Measurements from ENCODE around the gene MLXIPL.
A peak's percentile ranks its signal among the peaks of the same experiment; 100 is the strongest.

Gene MLXIPL

GRCh38 chr7:73646785-73647724 is 22.7 kb upstream of the MLXIPL start:
- Histone ChIP-seq H3K27ac (ENCODE audit: low read depth in 2 of 2, low read length in 2 of 2) (no peak overlapping the region), H3K4me3 (ENCODE audit: low read length in 2 of 2) (no peak overlapping the region)

GRCh38 chr7:73645643-73646174 is 21.4 kb upstream of the MLXIPL start:
- Histone ChIP-seq H3K9me3 (ENCODE audit: control insufficient read depth in 2 of 2, low read length in 2 of 2) (peaks cover 0 to 3% of the 10 kb centered on the region in 2 donors), H3K27me3 (ENCODE audit: control insufficient read depth in 2 of 2, insufficient read depth in 2 of 2, low read length in 2 of 2) (peaks cover 8 to 15% of the 10 kb centered on the region in 2 donors), H3K27ac (ENCODE audit: low read depth in 2 of 2, low read length in 2 of 2) (no peak overlapping the region), H3K36me3 (ENCODE audit: control insufficient read depth in 2 of 2, insufficient read depth in 2 of 2, low read length in 2 of 2) (no peaks in the 10 kb centered on the region), H3K4me1 (ENCODE audit: control insufficient read depth in 2 of 2, insufficient read depth in 2 of 2, low read length in 2 of 2) (peaks cover 9 to 11% of the 10 kb centered on the region in 2 donors), H3K4me3 (ENCODE audit: low read length in 2 of 2) (no peak overlapping the region), H3K9ac (ENCODE audit: low read depth in 1 of 2, low read length in 2 of 2) (no peak overlapping the region)

More at GRCh38 chr7:73646785-73647724, 22.7 kb upstream of the MLXIPL start:
- no peaks in the 10 kb centered on the region for H3K9me3 ChIP-seq (ENCODE audit: control insufficient read depth in 2 of 2, low read length in 2 of 2)
- peaks cover 9 to 11% of the 10 kb centered on the region in 2 donors for H3K4me1 ChIP-seq (ENCODE audit: control insufficient read depth in 2 of 2, insufficient read depth in 2 of 2, low read length in 2 of 2)
- peaks cover 8 to 15% of the 10 kb centered on the region in 2 donors for H3K27me3 ChIP-seq (ENCODE audit: control insufficient read depth in 2 of 2, insufficient read depth in 2 of 2, low read length in 2 of 2)
- H3K9ac ChIP-seq (ENCODE audit: low read depth in 1 of 2, low read length in 2 of 2): peak overlapping the region in 1 of 2 donors; percentile 7
- no peaks in the 10 kb centered on the region for H3K36me3 ChIP-seq (ENCODE audit: control insufficient read depth in 2 of 2, insufficient read depth in 2 of 2, low read length in 2 of 2)

- H3K27me3 ChIP-seq (ENCODE audit: control insufficient read depth in 2 of 2, insufficient read depth in 2 of 2, low read length in 2 of 2): peaks cover 4 to 11% of the 10 kb centered on the region in 2 donors
- no peak overlapping the region for H3K4me3 ChIP-seq (ENCODE audit: low read length in 2 of 2)
- peaks cover 0 to 3% of the 10 kb centered on the region in 2 donors for H3K9me3 ChIP-seq (ENCODE audit: control insufficient read depth in 2 of 2, low read length in 2 of 2)
- peaks cover 9 to 11% of the 10 kb centered on the region in 2 donors for H3K4me1 ChIP-seq (ENCODE audit: control insufficient read depth in 2 of 2, insufficient read depth in 2 of 2, low read length in 2 of 2)
- no peak overlapping the region for H3K9ac ChIP-seq (ENCODE audit: low read depth in 1 of 2, low read length in 2 of 2)
- H3K27ac ChIP-seq (ENCODE audit: low read depth in 2 of 2, low read length in 2 of 2): no peak overlapping the region
- no peaks in the 10 kb centered on the region for H3K36me3 ChIP-seq (ENCODE audit: control insufficient read depth in 2 of 2, insufficient read depth in 2 of 2, low read length in 2 of 2)
These were observed 20.5 kb upstream of the MLXIPL start for GRCh38 chr7:73644688-73645286.

- no peak overlapping the region for H3K9ac ChIP-seq (ENCODE audit: low read depth in 1 of 2, low read length in 2 of 2)
- peaks cover 0 to 9% of the 10 kb centered on the region in 2 donors for H3K27me3 ChIP-seq (ENCODE audit: control insufficient read depth in 2 of 2, insufficient read depth in 2 of 2, low read length in 2 of 2)
- H3K4me1 ChIP-seq (ENCODE audit: control insufficient read depth in 2 of 2, insufficient read depth in 2 of 2, low read length in 2 of 2): peaks cover under 1 to 3% of the 10 kb centered on the region in 2 donors
- H3K27ac ChIP-seq (ENCODE audit: low read depth in 2 of 2, low read length in 2 of 2): no peak overlapping the region
- no peak overlapping the region for H3K4me3 ChIP-seq (ENCODE audit: low read length in 2 of 2)
- peaks cover 0 to 3% of the 10 kb centered on the region in 2 donors for H3K9me3 ChIP-seq (ENCODE audit: control insufficient read depth in 2 of 2, low read length in 2 of 2)
- H3K36me3 ChIP-seq (ENCODE audit: control insufficient read depth in 2 of 2, insufficient read depth in 2 of 2, low read length in 2 of 2): no peaks in the 10 kb centered on the region
These were observed 18.5 kb upstream of the MLXIPL start for GRCh38 chr7:73642834-73643233.

GRCh38 chr7:73638911-73639310 is 14.6 kb upstream of the MLXIPL start:
- Histone ChIP-seq H3K27me3 (ENCODE audit: control insufficient read depth in 2 of 2, insufficient read depth in 2 of 2, low read length in 2 of 2) (no peaks in the 10 kb centered on the region), H3K4me1 (ENCODE audit: control insufficient read depth in 2 of 2, insufficient read depth in 2 of 2, low read length in 2 of 2) (no peaks in the 10 kb centered on the region), H3K27ac (ENCODE audit: low read depth in 2 of 2, low read length in 2 of 2) (no peak overlapping the region), H3K9me3 (ENCODE audit: control insufficient read depth in 2 of 2, low read length in 2 of 2) (peaks cover 0 to 3% of the 10 kb centered on the region in 2 donors), H3K36me3 (ENCODE audit: control insufficient read depth in 2 of 2, insufficient read depth in 2 of 2, low read length in 2 of 2) (no peaks in the 10 kb centered on the region), H3K9ac (ENCODE audit: low read depth in 1 of 2, low read length in 2 of 2) (no peak overlapping the region), H3K4me3 (ENCODE audit: low read length in 2 of 2) (no peak overlapping the region)

- no peaks in the 10 kb centered on the region for H3K27me3 ChIP-seq (ENCODE audit: control insufficient read depth in 2 of 2, insufficient read depth in 2 of 2, low read length in 2 of 2)
- H3K4me3 ChIP-seq (ENCODE audit: low read length in 2 of 2): no peak overlapping the region
- H3K4me1 ChIP-seq (ENCODE audit: control insufficient read depth in 2 of 2, insufficient read depth in 2 of 2, low read length in 2 of 2): no peaks in the 10 kb centered on the region
- no peak overlapping the region for H3K27ac ChIP-seq (ENCODE audit: low read depth in 2 of 2, low read length in 2 of 2)
- H3K9ac ChIP-seq (ENCODE audit: low read depth in 1 of 2, low read length in 2 of 2): no peak overlapping the region
- no peaks in the 10 kb centered on the region for H3K36me3 ChIP-seq (ENCODE audit: control insufficient read depth in 2 of 2, insufficient read depth in 2 of 2, low read length in 2 of 2)
- no peaks in the 10 kb centered on the region for H3K9me3 ChIP-seq (ENCODE audit: control insufficient read depth in 2 of 2, low read length in 2 of 2)
These were observed 11.3 kb upstream of the MLXIPL start for GRCh38 chr7:73635428-73636200.

- no peaks in the 10 kb centered on the region for H3K27me3 ChIP-seq (ENCODE audit: control insufficient read depth in 2 of 2, insufficient read depth in 2 of 2, low read length in 2 of 2)
- no peaks in the 10 kb centered on the region for H3K4me1 ChIP-seq (ENCODE audit: control insufficient read depth in 2 of 2, insufficient read depth in 2 of 2, low read length in 2 of 2)
- H3K4me3 ChIP-seq (ENCODE audit: low read length in 2 of 2): no peak overlapping the region
These were observed 9.5 kb upstream of the MLXIPL start for GRCh38 chr7:73633844-73634243.

GRCh38 chr7:73633323-73633722 is 9.0 kb upstream of the MLXIPL start:
- Histone ChIP-seq H3K27me3 (ENCODE audit: control insufficient read depth in 2 of 2, insufficient read depth in 2 of 2, low read length in 2 of 2) (peaks cover 0 to 2% of the 10 kb centered on the region in 2 donors), H3K9ac (ENCODE audit: low read depth in 1 of 2, low read length in 2 of 2) (no peak overlapping the region), H3K4me3 (ENCODE audit: low read length in 2 of 2) (no peak overlapping the region), H3K36me3 (ENCODE audit: control insufficient read depth in 2 of 2, insufficient read depth in 2 of 2, low read length in 2 of 2) (no peaks in the 10 kb centered on the region), H3K4me1 (ENCODE audit: control insufficient read depth in 2 of 2, insufficient read depth in 2 of 2, low read length in 2 of 2) (no peaks in the 10 kb centered on the region), H3K27ac (ENCODE audit: low read depth in 2 of 2, low read length in 2 of 2) (no peak overlapping the region), H3K9me3 (ENCODE audit: control insufficient read depth in 2 of 2, low read length in 2 of 2) (no peaks in the 10 kb centered on the region)

More at GRCh38 chr7:73633844-73634243, 9.5 kb upstream of the MLXIPL start:
- Histone ChIP-seq H3K36me3 (ENCODE audit: control insufficient read depth in 2 of 2, insufficient read depth in 2 of 2, low read length in 2 of 2) (no peaks in the 10 kb centered on the region), H3K9ac (ENCODE audit: low read depth in 1 of 2, low read length in 2 of 2) (no peak overlapping the region), H3K27ac (ENCODE audit: low read depth in 2 of 2, low read length in 2 of 2) (no peak overlapping the region), H3K9me3 (ENCODE audit: control insufficient read depth in 2 of 2, low read length in 2 of 2) (no peaks in the 10 kb centered on the region)

- no peak overlapping the region for H3K9ac ChIP-seq (ENCODE audit: low read depth in 1 of 2, low read length in 2 of 2)
- no peaks in the 10 kb centered on the region for H3K4me1 ChIP-seq (ENCODE audit: control insufficient read depth in 2 of 2, insufficient read depth in 2 of 2, low read length in 2 of 2)
- H3K9me3 ChIP-seq (ENCODE audit: control insufficient read depth in 2 of 2, low read length in 2 of 2): no peaks in the 10 kb centered on the region
- H3K4me3 ChIP-seq (ENCODE audit: low read length in 2 of 2): no peak overlapping the region
- H3K27ac ChIP-seq (ENCODE audit: low read depth in 2 of 2, low read length in 2 of 2): no peak overlapping the region
- no peaks in the 10 kb centered on the region for H3K36me3 ChIP-seq (ENCODE audit: control insufficient read depth in 2 of 2, insufficient read depth in 2 of 2, low read length in 2 of 2)
- peaks cover 6 to 11% of the 10 kb centered on the region in 2 donors for H3K27me3 ChIP-seq (ENCODE audit: control insufficient read depth in 2 of 2, insufficient read depth in 2 of 2, low read length in 2 of 2)
These were observed 7.2 kb upstream of the MLXIPL start for GRCh38 chr7:73631558-73631957.

Data from mucosa of rectum (tissue), 2 donors.